ENCODE measurements around the gene RCAN1.

RCAN1 gene

DNA sequence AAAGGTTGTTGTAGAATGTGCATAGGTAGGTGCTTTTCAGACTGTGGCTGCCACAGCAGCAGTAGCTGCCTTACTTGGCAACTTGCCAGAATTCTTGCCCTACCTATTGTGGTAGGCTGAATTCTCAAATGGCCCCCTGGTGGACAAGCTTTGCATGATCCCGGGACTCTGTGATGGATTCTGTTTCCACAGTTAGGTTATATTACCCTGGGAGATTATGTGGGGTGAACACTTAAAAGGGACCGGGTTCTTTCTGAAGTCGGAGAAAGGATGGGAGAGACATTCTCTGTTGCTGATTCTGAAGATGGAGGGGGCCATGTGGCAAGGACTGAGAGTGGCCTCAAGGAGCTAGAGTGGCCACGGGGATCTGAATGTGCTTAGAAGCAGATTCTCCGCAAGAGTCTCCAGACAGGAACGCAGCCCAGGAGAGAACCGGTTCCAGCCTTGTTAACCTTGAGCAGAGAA lies 70.8 kb downstream of the RCAN1 start:
- no peaks in the 10 kb centered on the region for H4K20me1 ChIP-seq (ENCODE audit: control insufficient read depth, insufficient read depth, low read depth, low read length)
- peak overlapping the region; percentile 76; the same call in 1 of the 2 replicates for H3K4me2 ChIP-seq (ENCODE audit: low read length)
- no peak overlapping the region for H3K4me3 ChIP-seq (ENCODE audit: low read length)
- no peak overlapping the region for H3K27ac ChIP-seq (ENCODE audit: low read depth, low read length)
- no peaks in the 10 kb centered on the region for H3K27me3 ChIP-seq (ENCODE audit: control insufficient read depth, low read length)
- no peaks in the 10 kb centered on the region for H3K9me2 ChIP-seq (replicated peaks; ENCODE audit: control insufficient read depth, low read length)
- no peaks in the 10 kb centered on the region for H3F3A ChIP-seq (ENCODE audit: control insufficient read depth, insufficient read depth)
- no peaks in the 10 kb centered on the region for H3K9me3 ChIP-seq (ENCODE audit: control insufficient read depth, insufficient read depth, low read length)
- H3K4me1 ChIP-seq (ENCODE audit: control insufficient read depth, low read length), result peaks cover 29% of the 10 kb centered on the region
- TF ChIP-seq EZH2phosphoT487 (IDR thresholded peaks at IDR 0.05; ENCODE audit: borderline replicate concordance, low read length), result no peak
- TF ChIP-seq, protein P1, sequence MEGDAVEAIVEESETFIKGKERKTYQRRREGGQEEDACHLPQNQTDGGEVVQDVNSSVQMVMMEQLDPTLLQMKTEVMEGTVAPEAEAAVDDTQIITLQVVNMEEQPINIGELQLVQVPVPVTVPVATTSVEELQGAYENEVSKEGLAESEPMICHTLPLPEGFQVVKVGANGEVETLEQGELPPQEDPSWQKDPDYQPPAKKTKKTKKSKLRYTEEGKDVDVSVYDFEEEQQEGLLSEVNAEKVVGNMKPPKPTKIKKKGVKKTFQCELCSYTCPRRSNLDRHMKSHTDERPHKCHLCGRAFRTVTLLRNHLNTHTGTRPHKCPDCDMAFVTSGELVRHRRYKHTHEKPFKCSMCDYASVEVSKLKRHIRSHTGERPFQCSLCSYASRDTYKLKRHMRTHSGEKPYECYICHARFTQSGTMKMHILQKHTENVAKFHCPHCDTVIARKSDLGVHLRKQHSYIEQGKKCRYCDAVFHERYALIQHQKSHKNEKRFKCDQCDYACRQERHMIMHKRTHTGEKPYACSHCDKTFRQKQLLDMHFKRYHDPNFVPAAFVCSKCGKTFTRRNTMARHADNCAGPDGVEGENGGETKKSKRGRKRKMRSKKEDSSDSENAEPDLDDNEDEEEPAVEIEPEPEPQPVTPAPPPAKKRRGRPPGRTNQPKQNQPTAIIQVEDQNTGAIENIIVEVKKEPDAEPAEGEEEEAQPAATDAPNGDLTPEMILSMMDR (IDR thresholded peaks at IDR 0.05; ENCODE audit: low read depth, low read length, poor library complexity, severe bottlenecking), result peak; percentile 88
- H3K79me2 ChIP-seq (ENCODE audit: control insufficient read depth, low read length), result no peaks in the 10 kb centered on the region
- H3K36me3 ChIP-seq (ENCODE audit: control insufficient read depth, low read length), result no peaks in the 10 kb centered on the region

DNA sequence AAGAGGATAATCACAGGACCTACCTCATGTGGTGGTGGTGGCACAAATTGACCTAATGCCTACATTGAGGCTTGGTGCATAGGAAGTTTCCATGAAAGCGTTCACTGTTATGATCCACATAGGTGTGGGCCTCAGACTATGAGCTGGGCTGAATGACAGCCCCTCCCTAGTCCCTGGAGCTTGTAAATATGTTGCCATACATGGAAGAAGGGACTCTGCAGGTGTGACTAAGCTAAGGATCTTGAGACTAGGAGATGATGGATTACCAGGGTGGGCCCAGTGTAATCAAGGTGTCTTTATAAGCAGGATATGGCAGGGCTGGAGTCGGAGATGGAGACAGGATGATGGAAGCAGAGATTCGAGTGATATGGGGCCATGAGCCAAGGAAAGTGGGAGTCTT lies 71.9 kb downstream of the RCAN1 start:
- no peaks in the 10 kb centered on the region for H4K20me1 ChIP-seq (ENCODE audit: control insufficient read depth, insufficient read depth, low read depth, low read length)

DNA sequence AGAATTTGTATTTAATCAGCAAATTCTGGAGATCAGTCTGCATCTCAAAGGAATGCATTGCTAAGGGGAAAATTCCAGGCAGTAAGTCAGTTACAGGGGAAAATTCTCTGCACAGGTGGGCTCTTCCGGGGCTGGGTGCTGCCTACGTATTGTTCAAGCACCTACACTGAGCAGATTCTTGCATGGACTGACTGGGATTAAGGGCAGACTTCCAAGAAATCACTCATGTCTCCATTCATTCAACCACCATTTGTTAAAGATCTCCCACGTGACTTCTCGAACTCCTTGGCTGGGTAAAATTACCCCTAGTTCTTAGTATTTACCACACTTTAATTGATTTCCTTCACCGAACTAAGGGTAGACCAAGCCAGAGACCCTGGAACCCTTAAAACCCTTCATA lies 74.7 kb downstream of the RCAN1 start:
- Histone ChIP-seq H3K27me3 (ENCODE audit: control insufficient read depth, low read length) (no peaks in the 10 kb centered on the region), H3K9me3 (ENCODE audit: control insufficient read depth, insufficient read depth, low read length) (no peaks in the 10 kb centered on the region), H4K20me1 (ENCODE audit: control insufficient read depth, insufficient read depth, low read depth, low read length) (no peaks in the 10 kb centered on the region), H3K4me2 (ENCODE audit: low read length) (no peak overlapping the region), H3K4me3 (ENCODE audit: low read length) (no peak overlapping the region), H3K79me2 (ENCODE audit: control insufficient read depth, low read length) (no peaks in the 10 kb centered on the region), H3K27ac (ENCODE audit: low read depth, low read length) (no peak overlapping the region), H3K36me3 (ENCODE audit: control insufficient read depth, low read length) (no peaks in the 10 kb centered on the region), H3K9me2 (replicated peaks; ENCODE audit: control insufficient read depth, low read length) (no peaks in the 10 kb centered on the region), H3F3A (ENCODE audit: control insufficient read depth, insufficient read depth) (no peaks in the 10 kb centered on the region), H3K4me1 (ENCODE audit: control insufficient read depth, low read length) (peaks cover 17% of the 10 kb centered on the region)
- TF ChIP-seq, protein P1 (IDR thresholded peaks at IDR 0.05; ENCODE audit: low read depth, low read length, poor library complexity, severe bottlenecking), result no peak
- TF ChIP-seq EZH2phosphoT487 (IDR thresholded peaks at IDR 0.05; ENCODE audit: borderline replicate concordance, low read length), result no peak

More for the DNA sequence above, 71.9 kb downstream of the RCAN1 start:
- no peak overlapping the region for H3K27ac ChIP-seq (ENCODE audit: low read depth, low read length)
- H3F3A ChIP-seq (ENCODE audit: control insufficient read depth, insufficient read depth), result no peaks in the 10 kb centered on the region
- H3K9me2 ChIP-seq (replicated peaks; ENCODE audit: control insufficient read depth, low read length), result no peaks in the 10 kb centered on the region
- no peaks in the 10 kb centered on the region for H3K36me3 ChIP-seq (ENCODE audit: control insufficient read depth, low read length)
- H3K4me1 ChIP-seq (ENCODE audit: control insufficient read depth, low read length), result peaks cover 29% of the 10 kb centered on the region
- no peaks in the 10 kb centered on the region for H3K9me3 ChIP-seq (ENCODE audit: control insufficient read depth, insufficient read depth, low read length)
- no peak overlapping the region for H3K4me3 ChIP-seq (ENCODE audit: low read length)
- no peaks in the 10 kb centered on the region for H3K79me2 ChIP-seq (ENCODE audit: control insufficient read depth, low read length)
- no peaks in the 10 kb centered on the region for H3K27me3 ChIP-seq (ENCODE audit: control insufficient read depth, low read length)
- TF ChIP-seq, protein P1 (IDR thresholded peaks at IDR 0.05; ENCODE audit: low read depth, low read length, poor library complexity, severe bottlenecking), result no peak
- TF ChIP-seq EZH2phosphoT487 (IDR thresholded peaks at IDR 0.05; ENCODE audit: borderline replicate concordance, low read length), result no peak
- no peak overlapping the region for H3K4me2 ChIP-seq (ENCODE audit: low read length)
